Colonic mucosa (tissue), 4 donors: ENCODE data around the gene BAZ1A. TPM values are rescaled to one million over a fixed set of nuclear protein-coding genes. Genes with fewer than 3 reads are reported as not detected.
"Not testable (repeated sequence)": the region's sequence is repeated elsewhere in the genome, so short reads cannot be mapped to it uniquely, and the experiment has no call there.

ENCODE experiments used
- DNase-seq: peaks from one replicate; pipeline ENCODE4 v3.0.0-alpha.2; 2020
- H3K27ac ChIP-seq: fragments of 200-600 bp; one replicate; pipeline ENCODE4 v1.8.0; 2021
- H3K27me3 ChIP-seq: fragments of 200-600 bp; one replicate; pipeline ENCODE4 v1.8.0; 2021
- H3K36me3 ChIP-seq: fragments of 200-600 bp; one replicate; pipeline ENCODE4 v1.8.0; 2021
- H3K4me1 ChIP-seq: fragments of 200-600 bp; one replicate; pipeline ENCODE4 v1.8.0; 2021; ENCODE audit warnings: mild to moderate bottlenecking
- H3K4me3 ChIP-seq: fragments of 200-600 bp; one replicate; pipeline ENCODE4 v1.8.0; 2021
- H3K9ac ChIP-seq, 2 donors: one replicate each; pipeline ENCODE4 v1.7.0; 2013; ENCODE audit warnings: control low read depth in 2 of 2, low read depth in 2 of 2, low read length in 2 of 2
- H3K9me3 ChIP-seq: fragments of 200-600 bp; one replicate; pipeline ENCODE4 v1.8.0; 2021
- CTCF ChIP-seq: fragments of 200-600 bp; IDR thresholded peaks from one replicate; pipeline ENCODE4 v1.8.0; 2022; ENCODE audit warnings: antibody characterized with exemption, mild to moderate bottlenecking
- intact Hi-C: fragments of 100-400 bp; cut with DNase I; formaldehyde crosslinking; loops from one replicate; pipeline ENCODE4 v1.14.1; 2022
- total RNA-seq, 2 donors: library from RNA; stranded (reverse); fragmentation: NEBNext Ultra II Directional in 1 of 2; extraction: Animal tissue kit (Norgen Biotek cat#: 25700) in 1 of 2; gene quantifications; one replicate each; pipeline ENCODE4 v1.2.1, GENCODE V29; 2021
- donor health status: healthy.
- donor health status: DM: no; HTN: no; CAD: no.
- donor health status: DM: no; HTN: no; CAD: no.

The BAZ1A gene
- total RNA-seq, 2 donors from 2014 or later, result 24.9 to 30.6 TPM

GRCh38 chr14:34810028-34810427 is 65.1 kb downstream of the BAZ1A start:
- DNase-seq, result no peak
- Histone ChIP-seq H3K9ac (no peak overlapping the region), H3K36me3 (no peaks in the 10 kb centered on the region), H3K27me3 (no peaks in the 10 kb centered on the region), H3K27ac (no peak overlapping the region), H3K9me3 (no peaks in the 10 kb centered on the region), H3K4me3 (no peak overlapping the region), H3K4me1 (no peaks in the 10 kb centered on the region)
- TF ChIP-seq CTCF, result no peak
- intact Hi-C loops, result no loop called here

- DNase-seq, result no peak
- no peaks in the 10 kb centered on the region for H3K27me3 ChIP-seq
- no peak overlapping the region for H3K27ac ChIP-seq
- H3K9me3 ChIP-seq, result no peaks in the 10 kb centered on the region
- H3K9ac ChIP-seq, result no peak overlapping the region
- H3K4me1 ChIP-seq, result no peaks in the 10 kb centered on the region
- H3K36me3 ChIP-seq, result no peaks in the 10 kb centered on the region
- H3K4me3 ChIP-seq, result no peak overlapping the region
- TF ChIP-seq CTCF, result no peak
- intact Hi-C loops, result no loop called here
Measured at GRCh38 chr14:34806257-34806656, 68.9 kb downstream of the BAZ1A start.

GRCh38 chr14:34804933-34805332 is 70.2 kb downstream of the BAZ1A start:
- Histone ChIP-seq H3K27ac (no peak overlapping the region), H3K9ac (no peak overlapping the region), H3K4me1 (no peaks in the 10 kb centered on the region), H3K9me3 (no peaks in the 10 kb centered on the region), H3K4me3 (no peak overlapping the region), H3K36me3 (no peaks in the 10 kb centered on the region), H3K27me3 (no peaks in the 10 kb centered on the region)
- intact Hi-C loops, result no loop called here
- TF ChIP-seq CTCF, result no peak
- DNase-seq, result no peak

DNA sequence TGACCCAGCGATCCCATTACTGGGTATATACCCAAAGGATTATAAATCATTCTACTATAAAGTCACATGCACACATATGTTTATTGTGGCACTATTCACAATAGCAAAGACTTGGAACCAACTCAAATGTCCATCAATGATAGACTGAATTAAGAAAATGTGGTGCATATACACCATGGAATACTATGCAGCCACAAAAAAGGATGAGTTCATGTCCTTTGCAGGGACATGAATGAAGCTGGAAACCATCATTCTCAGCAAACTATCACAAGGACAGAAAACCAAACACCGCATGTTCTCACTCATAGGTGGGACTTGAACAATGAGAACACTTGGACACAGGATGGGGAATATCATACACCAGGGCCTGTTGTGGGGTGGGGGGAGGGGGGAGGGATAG is 76.3 kb downstream of the BAZ1A start:
- H3K9me3 ChIP-seq, H3K27me3 ChIP-seq, H3K4me1 ChIP-seq, H3K9ac ChIP-seq, intact Hi-C loops, DNase-seq, H3K27ac ChIP-seq, H3K4me3 ChIP-seq: not testable (repeated sequence)
- peaks cover 10% of the 10 kb centered on the region for H3K36me3 ChIP-seq

DNA sequence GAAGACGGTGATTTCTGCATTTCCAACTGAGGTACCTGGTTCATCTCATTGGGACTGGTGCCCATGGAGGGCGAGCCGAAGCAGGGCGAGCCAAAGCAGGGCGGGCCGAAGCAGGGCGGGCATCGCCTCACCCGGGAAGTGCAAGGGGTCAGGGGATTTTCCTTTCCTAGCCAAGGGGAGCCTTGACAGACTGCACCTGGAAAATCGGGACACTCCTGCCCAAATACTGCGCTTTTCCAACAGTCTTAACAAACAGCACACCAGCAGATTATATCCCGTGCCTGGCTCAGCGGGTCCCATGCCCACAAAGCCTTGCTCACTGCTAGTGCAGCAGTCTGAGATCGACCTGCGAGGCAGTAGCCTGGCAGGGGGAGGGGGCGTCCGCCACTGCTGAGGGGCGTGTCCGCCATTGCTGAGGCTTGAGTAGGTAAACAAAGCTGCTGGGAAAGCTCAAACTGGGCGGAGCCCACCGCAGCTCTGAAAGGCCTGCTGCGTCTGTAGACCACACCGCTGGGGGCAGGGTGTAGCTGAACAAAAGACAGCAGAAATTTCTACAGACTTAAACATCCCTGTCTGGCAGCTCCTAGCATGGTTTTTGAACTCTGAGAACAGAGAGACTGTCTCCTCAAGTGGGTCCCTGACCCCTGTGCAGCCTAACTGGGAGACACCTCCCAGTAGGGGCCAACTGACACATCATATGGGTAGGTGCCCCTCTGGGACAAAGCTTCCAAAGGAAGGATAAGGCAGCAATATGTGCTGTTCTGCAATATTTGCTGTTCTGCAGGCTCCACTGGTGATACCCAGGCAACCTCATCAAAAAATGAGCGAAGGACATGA is 77.2 kb downstream of the BAZ1A start:
- DNase-seq, result no peak
- peaks cover 10% of the 10 kb centered on the region for H3K36me3 ChIP-seq
- H3K9ac ChIP-seq, result no peak overlapping the region

More for the DNA sequence above, 77.2 kb downstream of the BAZ1A start:
- H3K27ac ChIP-seq, result no peak overlapping the region
- TF ChIP-seq CTCF, result no peak
- H3K9me3 ChIP-seq, result no peaks in the 10 kb centered on the region
- no peaks in the 10 kb centered on the region for H3K27me3 ChIP-seq
- H3K4me3 ChIP-seq, result no peak overlapping the region
- H3K4me1 ChIP-seq, result no peaks in the 10 kb centered on the region
- intact Hi-C loops, result no loop called here
